Endothelial cell of umbilical vein (primary cell): ENCODE measurements around the gene PCBD1. TPM values are rescaled to one million over a fixed set of nuclear protein-coding genes. Genes with fewer than 3 reads are reported as not detected.

Experiments
- BruUV-seq: library from RNA; stranded (reverse); fragments of 400-500 nt; replicated peaks from 2 replicates; lab custom pipeline; 2021; lab: Mats Ljungman, UMichigan
- CTCF ChIA-PET: fragments of 300-600, 350-600 bp; sonication (Branson Sonifier 250); formaldehyde crosslinking; loops from one replicate; lab custom pipeline; 2021; ENCODE audit warnings: antibody characterized with exemption, inconsistent platforms; lab: Charles Lee
- POLR2A ChIA-PET: fragments of 300-600, 350-600 bp; sonication (Branson Sonifier 250); formaldehyde crosslinking; loops from one replicate; lab custom pipeline; 2021; ENCODE audit warnings: antibody characterized with exemption, inconsistent platforms; lab: Charles Lee
- DNase-seq: peaks from one replicate; pipeline ENCODE4 v3.0.0-alpha.2; 2011; ENCODE audit warnings: low read depth, low spot score
- FAIRE-seq: peaks from 2 replicates; lab custom pipeline; 2011; peaks lifted over from hg19 to GRCh38; lab: Jason Lieb, UNC
- H2AFZ ChIP-seq: 2 replicates; pipeline ENCODE4 v1.6.0; 2012; ENCODE audit warnings: low read depth, low read length, control low read depth, inconsistent platforms
- H3K27ac ChIP-seq: 2 replicates; pipeline ENCODE4 v1.5.1; 2011; ENCODE audit warnings: low read depth, mild to moderate bottlenecking, control low read depth, low read length, moderate library complexity; ENCODE audit not compliant: insufficient read depth
- H3K27me3 ChIP-seq, 2 experiments: 2 replicates each; pipeline versions ENCODE4 v1.6.0 to v1.6.1; 2011; ENCODE audit warnings: low read length in 2 of 2, mixed read lengths in 1 of 2; ENCODE audit not compliant: control insufficient read depth in 2 of 2, insufficient read depth in 2 of 2
- H3K36me3 ChIP-seq, 2 experiments: 2 replicates in 1 of 2; 3 replicates in 1 of 2; pipeline ENCODE4 v1.5.1; 2011; ENCODE audit warnings: low read length in 2 of 2, mild to moderate bottlenecking in 1 of 2, moderate library complexity in 1 of 2; ENCODE audit not compliant: control insufficient read depth in 2 of 2, insufficient read depth in 2 of 2; ENCODE audit errors: extremely low read depth in 1 of 2
- H3K4me1 ChIP-seq: 3 replicates; pipeline ENCODE4 v1.5.1; 2011; ENCODE audit warnings: mild to moderate bottlenecking, low read length; ENCODE audit not compliant: control insufficient read depth, insufficient read depth; ENCODE audit errors: extremely low read depth
- H3K4me2 ChIP-seq: 2 replicates; pipeline ENCODE4 v1.6.1; 2011; ENCODE audit warnings: low read length, control low read depth, mixed read lengths; ENCODE audit not compliant: insufficient read depth
- H3K4me3 ChIP-seq, 3 experiments: fragments of 200-600 bp in 1 of 3; sonication (generic), shearing (Covaris generic) in 1 of 3; replicated peaks in 1 of 3; 2 replicates each; pipeline ENCODE4 v1.5.1; 2011 to 2016; ENCODE audit warnings: control low read depth in 3 of 3, low read length in 3 of 3, mild to moderate bottlenecking in 2 of 3, inconsistent platforms in 1 of 3, low read depth in 1 of 3, moderate library complexity in 1 of 3; ENCODE audit not compliant: insufficient read depth in 1 of 3
- H3K79me2 ChIP-seq: 2 replicates; pipeline ENCODE4 v1.6.0; 2012; ENCODE audit warnings: low read length, inconsistent platforms; ENCODE audit not compliant: control insufficient read depth, insufficient read depth
- H3K9ac ChIP-seq: replicated peaks from 2 replicates; pipeline ENCODE3; 2011; ENCODE audit warnings: low read length, control low read depth; ENCODE audit not compliant: insufficient read depth; ENCODE audit errors: extremely low read depth
- H3K9me1 ChIP-seq: replicated peaks from 3 replicates; pipeline ENCODE4 v1.6.0; 2011; ENCODE audit warnings: mild to moderate bottlenecking, low read length; ENCODE audit not compliant: control insufficient read depth, insufficient read depth; ENCODE audit errors: extremely low read depth
- H3K9me3 ChIP-seq: replicated peaks from 2 replicates; pipeline ENCODE4 v1.5.1; 2012; ENCODE audit warnings: low read length, inconsistent platforms; ENCODE audit not compliant: control insufficient read depth, insufficient read depth
- H4K20me1 ChIP-seq: replicated peaks from 2 replicates; pipeline ENCODE3; 2011; ENCODE audit warnings: mild to moderate bottlenecking, low read length; ENCODE audit not compliant: control insufficient read depth, insufficient read depth; ENCODE audit errors: extremely low read depth
- CTCF ChIP-seq, 2 donors: IDR thresholded peaks; 1 replicate in 1 of 2; 2 replicates in 1 of 2; pipeline ENCODE4 v1.5.1; 2011; ENCODE audit warnings: low read length in 2 of 2, mild to moderate bottlenecking in 2 of 2, moderate library complexity in 2 of 2, control low read depth in 1 of 2, inconsistent platforms in 1 of 2, low read depth in 1 of 2; ENCODE audit not compliant: insufficient read depth in 1 of 2; ENCODE audit errors: extremely low read depth in 1 of 2
- EZH2 ChIP-seq: IDR thresholded peaks from 2 replicates; pipeline ENCODE4 v1.6.1; 2012; ENCODE audit warnings: borderline replicate concordance, low read depth, mild to moderate bottlenecking, moderate library complexity, low read length, inconsistent platforms; ENCODE audit not compliant: severe bottlenecking
- FOS ChIP-seq: IDR thresholded peaks from 2 replicates; pipeline ENCODE4 v1.6.1; 2011; ENCODE audit warnings: mild to moderate bottlenecking, low read length, moderate library complexity, borderline replicate concordance; ENCODE audit not compliant: insufficient read depth
- GATA2 ChIP-seq: IDR thresholded peaks from 2 replicates; pipeline ENCODE4 v1.7.0; 2011; ENCODE audit warnings: low read depth, mild to moderate bottlenecking, moderate library complexity, mixed read lengths, low read length; ENCODE audit not compliant: insufficient read length, insufficient read depth
- JUN ChIP-seq: IDR thresholded peaks from 2 replicates; pipeline ENCODE4 v1.6.1; 2011; ENCODE audit warnings: borderline replicate concordance, low read depth; ENCODE audit not compliant: insufficient read length, insufficient read depth
- MYC ChIP-seq: IDR thresholded peaks from one replicate; pipeline ENCODE4 v1.6.1; 2011; ENCODE audit warnings: mild to moderate bottlenecking, low read depth, low read length
- POLR2A ChIP-seq: IDR thresholded peaks from 2 replicates; pipeline ENCODE4 v1.6.1; 2012; ENCODE audit warnings: low read depth, mild to moderate bottlenecking, control low read depth, low read length
- POLR2AphosphoS5 ChIP-seq: IDR thresholded peaks from 2 replicates; pipeline ENCODE4 v1.6.1; 2012; ENCODE audit warnings: low read depth, mild to moderate bottlenecking, control low read depth, low read length, moderate library complexity; ENCODE audit not compliant: insufficient read depth
- dilution Hi-C: fragments of 300-500 bp; cut with MboI; formaldehyde crosslinking; loops from one replicate; pipeline ENCODE4 v1.15.0; 2019; ENCODE audit warnings: low sequenced_read_pairs; ENCODE audit not compliant: extremely low pct_ligation_motif_present
- intact Hi-C: fragments of 100-400 bp; cut with micrococcal nuclease; formaldehyde crosslinking; loops from one replicate; pipeline ENCODE4 v1.10.0; 2022
- polyA plus RNA-seq, 4 experiments: library from polyadenylated mRNA; depleted of rRNA in 3 of 4; stranded (reverse) in 3 of 4; unstranded in 1 of 4; fragments of >200 nt; gene quantifications; 2 replicates each; pipeline versions ENCODE4 v1.2.1 to v1.2.3, GENCODE V29; 2011 to 2012; ENCODE audit warnings: missing spikeins in 1 of 4
- total RNA-seq: library from RNA; stranded (reverse); gene quantifications from 2 replicates; pipeline ENCODE4 v1.2.3, GENCODE V29; 2021
- TF ChIP-seq, protein P1 (sequence below): IDR thresholded peaks from 2 replicates; pipeline ENCODE4 v1.6.1; 2011; ENCODE audit not compliant: insufficient read depth, insufficient read length

Gene PCBD1
- total and polyA plus RNA-seq, 2 donors (not counting 3 experiments of a cell fraction or from before 2014, with no cell fraction given), result 95.7 to 113 TPM

DNA sequence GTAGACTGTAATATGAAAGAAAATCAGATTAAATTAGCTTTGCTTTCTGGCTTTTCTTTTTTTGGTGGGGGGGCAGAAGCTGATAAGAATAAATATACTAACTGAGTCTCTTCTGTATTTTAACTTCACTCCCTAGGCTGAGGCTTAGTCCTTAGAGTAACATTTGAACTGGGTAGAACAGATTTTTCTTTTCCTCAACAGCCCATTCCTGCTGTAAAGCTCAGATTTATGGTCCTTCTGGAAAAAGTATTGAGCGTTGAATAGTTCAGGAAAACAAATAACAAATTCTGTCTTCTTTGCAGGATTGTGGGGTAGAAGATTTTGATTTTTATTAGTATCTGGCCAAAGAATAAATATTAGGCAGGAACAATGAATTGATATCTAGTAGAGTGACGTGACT is 54.8 kb downstream of the PCBD1 start:
- H3K27ac ChIP-seq, result peak overlapping the region; percentile 87
- no peaks in the 10 kb centered on the region for H3K9me1 ChIP-seq
- H3K79me2 ChIP-seq, result peaks cover 33% of the 10 kb centered on the region
- ChIA-PET POLR2A (no interaction called here), CTCF (interaction anchor here (0.9 to 2.8 kb wide), 4 partner anchors 13 to 69 kb away, joined by 3 to 19 read pairs (median 8); partner anchors contain the start of gene SGPL1)
- no peaks in the 10 kb centered on the region for H3K27me3 ChIP-seq
- peak overlapping the region; percentile 48 for H3K9ac ChIP-seq
- intact Hi-C loops, result loop anchor here (1.0 to 2.0 kb wide), 2 partner anchors 17 to 31 kb away; no protein-coding TSS in a partner anchor
- FAIRE-seq, result peak; percentile 33
- no peaks in the 10 kb centered on the region for H3K9me3 ChIP-seq
- H4K20me1 ChIP-seq, result no peaks in the 10 kb centered on the region
- peaks cover 33% of the 10 kb centered on the region for H3K4me1 ChIP-seq
- H3K4me2 ChIP-seq, result peak overlapping the region; percentile 82
- H3K4me3 ChIP-seq, result peak overlapping the region in 1 of 3 experiments; percentile 3
- H3K36me3 ChIP-seq, result peaks cover 0 to 3% of the 10 kb centered on the region in 2 experiments
- H2AFZ ChIP-seq, result no peak overlapping the region
- no peak for DNase-seq
- no peak for TF ChIP-seq GATA2
- TF ChIP-seq, protein P1, sequence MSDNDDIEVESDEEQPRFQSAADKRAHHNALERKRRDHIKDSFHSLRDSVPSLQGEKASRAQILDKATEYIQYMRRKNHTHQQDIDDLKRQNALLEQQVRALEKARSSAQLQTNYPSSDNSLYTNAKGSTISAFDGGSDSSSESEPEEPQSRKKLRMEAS, result no peak
- TF ChIP-seq POLR2A, result no peak
- TF ChIP-seq JUN, result no peak
- TF ChIP-seq EZH2, result no peak
- no peak for TF ChIP-seq CTCF (IDR thresholded peaks at IDR 0.05; ENCODE audit: extremely low read depth in 1 of 2, insufficient read depth in 1 of 2, low read depth in 1 of 2, low read length in 2 of 2)
- no peak for TF ChIP-seq FOS
- TF ChIP-seq POLR2AphosphoS5, result no peak
- no peak for TF ChIP-seq MYC
- dilution Hi-C loops, result no loop called here
- BruUV-seq, result TSS peak; percentile 81

Other genes with a start within 250 kb of the PCBD1 start
- gene ADAMTS14, start 216.1 kb downstream of the PCBD1 start, total RNA-seq, result not detected in 2 replicates
- gene ADAMTS14, start 216.1 kb downstream of the PCBD1 start, polyA plus RNA-seq, result not detected in 2 replicates
- not detected in 2 replicates for gene TBATA, start 103.2 kb downstream of the PCBD1 start, total RNA-seq
- not detected in 2 replicates for gene TBATA, start 103.2 kb downstream of the PCBD1 start, polyA plus RNA-seq
- gene SGPL1, start 72.6 kb downstream of the PCBD1 start, total RNA-seq, result 25.2 and 28.0 TPM in 2 replicates
- 9.4 and 11.4 TPM in 2 replicates for gene SGPL1, start 72.6 kb downstream of the PCBD1 start, polyA plus RNA-seq